Measurements from ENCODE around the gene AP4E1. TPM values are rescaled to one million over a fixed set of nuclear protein-coding genes. Genes with fewer than 3 reads are reported as not detected.

Gene AP4E1
- total and polyA plus RNA-seq, 2 of the 4 experiments (the other 2 are of a cell fraction): 3.1 to 6.8 TPM

DNA sequence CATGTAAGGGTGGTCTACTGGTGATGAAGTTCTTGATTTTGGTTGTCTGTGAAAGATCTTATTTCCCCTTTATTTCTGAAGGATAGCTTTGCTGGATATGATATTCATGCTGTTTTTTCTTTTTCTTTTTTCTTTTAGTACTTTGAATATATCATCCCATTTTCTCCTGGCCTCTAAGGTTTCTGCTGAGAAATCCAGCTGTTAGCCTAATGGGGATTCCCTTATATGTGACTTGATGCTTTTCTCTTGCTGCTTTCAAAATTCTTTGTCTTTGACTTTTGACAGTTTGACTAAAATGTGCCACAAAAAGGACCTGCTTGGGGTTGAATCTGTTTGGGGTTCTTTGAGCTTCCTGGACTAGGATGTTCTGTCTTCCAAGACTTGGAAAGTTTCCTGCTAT, 62.6 kb downstream of the AP4E1 start:
- no peak overlapping the region for H4K91ac ChIP-seq (ENCODE audit: insufficient read depth, low read depth, low read length)
- no peak overlapping the region for H2BK5ac ChIP-seq (ENCODE audit: low read depth, low read length, poor library complexity, severe bottlenecking)
- no peaks in the 10 kb centered on the region for H3K27me3 ChIP-seq (ENCODE audit: control insufficient read depth, insufficient read depth, low read length)
- ATAC-seq (ENCODE audit: low read depth) (no peak), DNase-seq (no peak)
- no peak overlapping the region for H3K14ac ChIP-seq (replicated peaks; ENCODE audit: low read depth, low read length)
- BruUV-seq (replicated peaks): no TSS peak
- in situ Hi-C loops (cut with MboI; ENCODE audit: low sequenced_read_pairs): no loop called here
- H3K27ac ChIP-seq (ENCODE audit: insufficient read depth, low read length): no peak overlapping the region
- H2AK5ac ChIP-seq (ENCODE audit: low read depth, low read length): no peak overlapping the region
- no peak overlapping the region for H3K56ac ChIP-seq (ENCODE audit: extremely low read depth, insufficient read depth, low read length)
- H4K8ac ChIP-seq (ENCODE audit: low read depth in 2 of 2, low read length in 2 of 2): no peak overlapping the region
- no peaks in the 10 kb centered on the region for H4K20me1 ChIP-seq (ENCODE audit: insufficient read depth, low read length)
- H3K36me3 ChIP-seq (ENCODE audit: control insufficient read depth, insufficient read depth, low read length): peaks cover 14% of the 10 kb centered on the region
- no peaks in the 10 kb centered on the region for H3K4me1 ChIP-seq (ENCODE audit: control insufficient read depth, insufficient read depth, low read length)
- dilution Hi-C loops (cut with HindIII; ENCODE audit: low sequenced_read_pairs, unreplicated experiment): no loop called here
- TF ChIP-seq, protein P1, sequence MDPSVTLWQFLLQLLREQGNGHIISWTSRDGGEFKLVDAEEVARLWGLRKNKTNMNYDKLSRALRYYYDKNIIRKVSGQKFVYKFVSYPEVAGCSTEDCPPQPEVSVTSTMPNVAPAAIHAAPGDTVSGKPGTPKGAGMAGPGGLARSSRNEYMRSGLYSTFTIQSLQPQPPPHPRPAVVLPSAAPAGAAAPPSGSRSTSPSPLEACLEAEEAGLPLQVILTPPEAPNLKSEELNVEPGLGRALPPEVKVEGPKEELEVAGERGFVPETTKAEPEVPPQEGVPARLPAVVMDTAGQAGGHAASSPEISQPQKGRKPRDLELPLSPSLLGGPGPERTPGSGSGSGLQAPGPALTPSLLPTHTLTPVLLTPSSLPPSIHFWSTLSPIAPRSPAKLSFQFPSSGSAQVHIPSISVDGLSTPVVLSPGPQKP (IDR thresholded peaks at IDR 0.05; ENCODE audit: borderline replicate concordance, low read depth, low read length): no peak
- TF ChIP-seq, protein P2, sequence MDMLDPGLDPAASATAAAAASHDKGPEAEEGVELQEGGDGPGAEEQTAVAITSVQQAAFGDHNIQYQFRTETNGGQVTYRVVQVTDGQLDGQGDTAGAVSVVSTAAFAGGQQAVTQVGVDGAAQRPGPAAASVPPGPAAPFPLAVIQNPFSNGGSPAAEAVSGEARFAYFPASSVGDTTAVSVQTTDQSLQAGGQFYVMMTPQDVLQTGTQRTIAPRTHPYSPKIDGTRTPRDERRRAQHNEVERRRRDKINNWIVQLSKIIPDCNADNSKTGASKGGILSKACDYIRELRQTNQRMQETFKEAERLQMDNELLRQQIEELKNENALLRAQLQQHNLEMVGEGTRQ (IDR thresholded peaks at IDR 0.05; ENCODE audit: low read depth, low read length): no peak
- no peak for TF ChIP-seq MXI1 (IDR thresholded peaks at IDR 0.05; ENCODE audit: borderline replicate concordance, low read depth, low read length)
- no peak for TF ChIP-seq MAFK (IDR thresholded peaks at IDR 0.05; ENCODE audit: low read depth, low read length)
- TF ChIP-seq, protein P3, sequence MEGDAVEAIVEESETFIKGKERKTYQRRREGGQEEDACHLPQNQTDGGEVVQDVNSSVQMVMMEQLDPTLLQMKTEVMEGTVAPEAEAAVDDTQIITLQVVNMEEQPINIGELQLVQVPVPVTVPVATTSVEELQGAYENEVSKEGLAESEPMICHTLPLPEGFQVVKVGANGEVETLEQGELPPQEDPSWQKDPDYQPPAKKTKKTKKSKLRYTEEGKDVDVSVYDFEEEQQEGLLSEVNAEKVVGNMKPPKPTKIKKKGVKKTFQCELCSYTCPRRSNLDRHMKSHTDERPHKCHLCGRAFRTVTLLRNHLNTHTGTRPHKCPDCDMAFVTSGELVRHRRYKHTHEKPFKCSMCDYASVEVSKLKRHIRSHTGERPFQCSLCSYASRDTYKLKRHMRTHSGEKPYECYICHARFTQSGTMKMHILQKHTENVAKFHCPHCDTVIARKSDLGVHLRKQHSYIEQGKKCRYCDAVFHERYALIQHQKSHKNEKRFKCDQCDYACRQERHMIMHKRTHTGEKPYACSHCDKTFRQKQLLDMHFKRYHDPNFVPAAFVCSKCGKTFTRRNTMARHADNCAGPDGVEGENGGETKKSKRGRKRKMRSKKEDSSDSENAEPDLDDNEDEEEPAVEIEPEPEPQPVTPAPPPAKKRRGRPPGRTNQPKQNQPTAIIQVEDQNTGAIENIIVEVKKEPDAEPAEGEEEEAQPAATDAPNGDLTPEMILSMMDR (conservative IDR thresholded peaks at IDR 0.05; ENCODE audit: low read depth, low read length): no peak
- no peak for TF ChIP-seq RCOR1 (IDR thresholded peaks at IDR 0.05; ENCODE audit: insufficient replicate concordance, low read length)
- TF ChIP-seq CEBPB (IDR thresholded peaks at IDR 0.05; ENCODE audit: low read depth, low read length): no peak
- no peak for TF ChIP-seq MAZ (IDR thresholded peaks at IDR 0.05; ENCODE audit: borderline replicate concordance, low read depth, low read length)
- no peak for TF ChIP-seq NFE2L2 (IDR thresholded peaks at IDR 0.05; ENCODE audit: low read depth, low read length)
- TF ChIP-seq CHD1 (IDR thresholded peaks at IDR 0.05; ENCODE audit: low read depth, low read length): no peak
- no peak for TF ChIP-seq RAD21 (IDR thresholded peaks at IDR 0.05; ENCODE audit: low read length)
- TF ChIP-seq SMC3 (IDR thresholded peaks at IDR 0.05; ENCODE audit: low read depth, low read length): no peak
- H3K4ac ChIP-seq (ENCODE audit: low read depth, low read length): no peak overlapping the region
- no peak overlapping the region for H3K23ac ChIP-seq (ENCODE audit: low read depth, low read length)
- H4K5ac ChIP-seq (ENCODE audit: low read depth, low read length): no peak overlapping the region
- no peak overlapping the region for H3K9ac ChIP-seq (ENCODE audit: low read depth, low read length)
- no peak overlapping the region for H3K4me2 ChIP-seq (ENCODE audit: low read depth, low read length)
- peaks cover 4% of the 10 kb centered on the region for H3K9me3 ChIP-seq (ENCODE audit: control insufficient read depth, insufficient read depth, low read length)
- no peak overlapping the region for H2AK9ac ChIP-seq (replicated peaks; ENCODE audit: low read depth, low read length, poor library complexity)
- H2AFZ ChIP-seq (replicated peaks; ENCODE audit: low read length, poor library complexity): no peak overlapping the region
- POLR2A ChIA-PET (ENCODE audit: unreplicated experiment): no interaction called here
- no peaks in the 10 kb centered on the region for H3K9me1 ChIP-seq (ENCODE audit: insufficient read depth, low read length)
- H3K18ac ChIP-seq (ENCODE audit: low read depth, low read length): no peak overlapping the region
- no peak overlapping the region for H2BK120ac ChIP-seq (ENCODE audit: low read depth, low read length)
- H2BK20ac ChIP-seq (ENCODE audit: low read depth, low read length): no peak overlapping the region
- no peak overlapping the region for H2BK15ac ChIP-seq (ENCODE audit: low read depth, low read length)
- intact Hi-C loops (cut with micrococcal nuclease): no loop called here
- H3K4me3 ChIP-seq (ENCODE audit: insufficient read depth, low read depth, low read length): no peak overlapping the region
- H3K79me1 ChIP-seq (ENCODE audit: low read depth in 1 of 2, low read length in 2 of 2): peaks cover 4 to 7% of the 10 kb centered on the region in 2 experiments; a peak in 2 of 4 replicates
- CTCF ChIA-PET: no interaction called here

All from IMR-90 (cell line).